Measurements from ENCODE around the gene ARRDC2. TPM values are rescaled to one million over a fixed set of nuclear protein-coding genes. Genes with fewer than 3 reads are reported as not detected.

Gene ARRDC2
- total and polyA plus RNA-seq, 2 of the 13 experiments (the other 11 are each of a cell fraction or from before 2014, with no cell fraction given), result 2.1 to 3.4 TPM

GRCh38 chr19:18020212-18021085 is 12.5 kb downstream of the ARRDC2 start:
- DNase-seq (ENCODE audit: low spot score), result peak; percentile 51
- TF ChIP-seq ZNF407 (CRISPR knock-in tag; IDR thresholded peaks at IDR 0.05; ENCODE audit: not compliant biosample characterization) (no peak), SNAPC5 (CRISPR knock-in tag; IDR thresholded peaks at IDR 0.05; ENCODE audit: borderline replicate concordance) (no peak), ZMYM2 (CRISPR knock-in tag; IDR thresholded peaks at IDR 0.05) (0 out of 2 replicates have a peak, but pooled peaks have one; percentile 35), HNRNPL (IDR thresholded peaks at IDR 0.05; ENCODE audit: low read depth, low read length) (peak; percentile 69; the same call in 1 of the 2 replicates), ZNF687 (CRISPR knock-in tag; IDR thresholded peaks at IDR 0.05) (peak; percentile 28), CBX1 (IDR thresholded peaks at IDR 0.05; ENCODE audit: low read depth) (no peak)
- TF ChIP-seq, protein P1, sequence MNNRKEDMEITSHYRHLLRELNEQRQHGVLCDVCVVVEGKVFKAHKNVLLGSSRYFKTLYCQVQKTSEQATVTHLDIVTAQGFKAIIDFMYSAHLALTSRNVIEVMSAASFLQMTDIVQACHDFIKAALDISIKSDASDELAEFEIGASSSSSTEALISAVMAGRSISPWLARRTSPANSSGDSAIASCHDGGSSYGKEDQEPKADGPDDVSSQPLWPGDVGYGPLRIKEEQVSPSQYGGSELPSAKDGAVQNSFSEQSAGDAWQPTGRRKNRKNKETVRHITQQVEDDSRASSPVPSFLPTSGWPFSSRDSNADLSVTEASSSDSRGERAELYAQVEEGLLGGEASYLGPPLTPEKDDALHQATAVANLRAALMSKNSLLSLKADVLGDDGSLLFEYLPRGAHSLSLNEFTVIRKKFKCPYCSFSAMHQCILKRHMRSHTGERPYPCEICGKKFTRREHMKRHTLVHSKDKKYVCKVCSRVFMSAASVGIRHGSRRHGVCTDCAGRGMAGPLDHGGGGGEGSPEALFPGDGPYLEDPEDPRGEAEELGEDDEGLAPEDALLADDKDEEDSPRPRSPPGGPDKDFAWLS (CRISPR knock-in tag; IDR thresholded peaks at IDR 0.05; ENCODE audit: borderline replicate concordance), result no peak

More at GRCh38 chr19:18020212-18021085, 12.5 kb downstream of the ARRDC2 start:
- intact Hi-C loops (cut with micrococcal nuclease; ENCODE audit: unreplicated experiment) (no loop called here), in situ Hi-C loops (cut with HindIII; ENCODE audit: extremely low pct_ligation_motif_present, low pct_unique_long_range_greater_than_20kb) (no loop called here)
- CTCF ChIA-PET (ENCODE audit: low intra/inter-chr PET ratio, low total read pairs), result no interaction called here
- Histone ChIP-seq H3K4me1 (ENCODE audit: insufficient read depth, low read length) (peaks cover 62% of the 10 kb centered on the region), H3K27me3 (ENCODE audit: control insufficient read depth in 1 of 2, insufficient read depth in 2 of 2, low read length in 2 of 2) (no peaks in the 10 kb centered on the region), H2AFZ (ENCODE audit: low read length) (peak overlapping the region; percentile 81), H3K79me2 (ENCODE audit: insufficient read depth, low read length) (no peaks in the 10 kb centered on the region), H3K27ac (ENCODE audit: extremely low read length, insufficient read depth, low read length) (no peak overlapping the region), H3K9me3 (ENCODE audit: low read length) (no peaks in the 10 kb centered on the region), H3K36me3 (replicated peaks in 1 of 2; ENCODE audit: control insufficient read depth in 1 of 2, insufficient read depth in 2 of 2, low read length in 2 of 2) (no peaks in the 10 kb centered on the region), H3K4me2 (ENCODE audit: low read depth, low read length) (peak overlapping the region; percentile 88), H4K20me1 (ENCODE audit: insufficient read depth, low read length) (no peaks in the 10 kb centered on the region), H3K9ac (ENCODE audit: insufficient read depth, low read depth, low read length) (0 out of 2 replicates have a peak overlapping the region, but pooled peaks have one; percentile 29), H3K4me3 (replicated peaks in 1 of 3; ENCODE audit: insufficient read depth in 1 of 3, low read depth in 2 of 3, low read length in 3 of 3) (peak overlapping the region in 1 of 3 experiments; percentile 62; a peak in 1 of 6 replicates)
- FAIRE-seq, result no peak
- peak; percentile 66 for ATAC-seq
- POLR2A ChIA-PET, result interaction anchor here (1.0 to 2.1 kb wide), 2 partner anchors 7 to 9 kb away, joined by 4 to 10 read pairs; no protein-coding TSS in a partner anchor
- no TSS peak for BruUV-seq (replicated peaks)
- 14% methylated on average over 13 of the region's 16 CpGs for WGBS (ENCODE audit: low lambda C conversion rate)
